NCI-H748 (cell line): ENCODE measurements around the gene VPS36.
"Not testable (repeated sequence)": the region's sequence is repeated elsewhere in the genome, so short reads cannot be mapped to it uniquely, and the experiment has no call there.

Experiments
- DNase-seq: peaks from one replicate; lab custom pipeline; 2025; ENCODE audit not compliant: unreplicated experiment; lab: John Stamatoyannopoulos, UW

The VPS36 gene

GRCh38 chr13:52383366-52383765, 67.1 kb downstream of the VPS36 start:
- DNase-seq, result no peak

GRCh38 chr13:52378312-52378711, 72.1 kb downstream of the VPS36 start:
- no peak for DNase-seq

GRCh38 chr13:52377898-52378297, 72.5 kb downstream of the VPS36 start:
- DNase-seq, result no peak

DNA sequence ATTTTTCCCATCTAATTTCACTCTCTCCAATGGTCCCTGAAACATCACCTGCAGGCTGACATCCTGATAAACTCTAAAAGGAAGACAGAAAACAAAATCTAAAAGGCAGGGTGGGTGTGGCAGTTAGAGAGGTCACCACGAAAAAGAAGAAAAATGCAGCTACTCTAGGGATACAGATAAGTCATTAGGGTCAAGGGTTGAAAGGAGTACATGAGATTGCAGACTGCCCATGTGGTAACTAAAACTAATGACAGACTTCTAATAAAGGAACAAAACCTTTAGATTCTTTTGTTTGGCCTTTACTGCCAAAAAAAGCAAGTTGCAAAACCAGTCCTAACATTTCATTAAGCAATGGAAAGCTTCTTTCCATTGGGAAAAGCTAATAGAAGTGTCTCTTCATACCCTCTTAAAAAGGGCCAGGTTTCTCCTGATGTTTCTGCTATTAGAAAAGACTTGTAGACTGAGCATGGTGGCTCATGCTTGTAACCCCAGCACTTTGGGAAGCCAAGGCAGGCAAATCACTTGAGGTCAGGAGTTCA, 75.5 kb downstream of the VPS36 start:
- DNase-seq, result no peak

GRCh38 chr13:52374389-52374788, 76.0 kb downstream of the VPS36 start:
- no peak for DNase-seq

DNA sequence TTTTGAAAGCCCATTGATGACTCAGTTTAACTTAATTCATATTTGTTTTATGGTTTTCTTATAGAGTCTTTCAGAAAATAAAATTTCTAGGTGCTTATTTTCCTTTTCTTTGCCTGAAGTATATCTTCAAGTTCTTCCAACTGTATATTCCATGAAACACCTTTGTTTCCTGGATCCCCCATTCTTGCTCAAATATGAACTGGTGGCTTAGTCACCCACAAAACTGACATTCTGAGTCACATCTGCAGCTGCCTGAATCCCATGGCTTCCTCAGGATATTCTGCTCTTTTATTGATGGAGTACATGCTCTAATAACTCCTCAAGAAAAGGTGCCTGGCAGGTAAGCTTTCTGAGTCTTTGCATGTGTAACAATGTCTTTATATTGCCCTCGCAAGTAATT, 77.2 kb downstream of the VPS36 start:
- not testable (repeated sequence) for DNase-seq

DNA sequence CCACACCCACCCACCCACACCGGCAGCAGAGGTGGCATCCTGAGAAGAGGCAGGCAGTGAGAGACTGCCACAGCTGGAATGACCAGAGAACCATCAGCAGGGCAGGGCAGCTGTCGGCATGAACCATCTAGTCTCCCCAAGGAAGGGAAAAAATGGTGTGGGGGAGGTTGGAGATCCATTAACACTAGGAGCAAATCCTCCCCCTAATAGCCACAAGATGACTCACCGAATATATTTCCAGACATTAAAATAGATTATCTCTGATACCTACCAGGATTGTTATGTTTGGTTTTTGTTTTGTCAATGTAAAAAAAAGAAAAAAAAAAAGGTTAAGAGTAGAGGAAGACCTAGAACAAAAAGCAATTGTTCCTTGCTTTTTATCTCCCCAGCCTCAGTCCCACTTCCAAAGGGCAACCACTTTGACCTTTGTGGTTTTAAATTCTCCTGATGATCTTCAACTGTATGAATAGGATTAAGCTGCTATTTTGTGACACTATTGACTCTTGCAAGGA, 78.6 kb downstream of the VPS36 start:
- DNase-seq, result peak; percentile 15

- DNase-seq, result peak; percentile 14
These were observed 84.1 kb downstream of the VPS36 start for GRCh38 chr13:52366291-52366690.
